Breast epithelium (tissue), 3 donors: ENCODE measurements around the gene FAM110C.

ENCODE experiments used
- POLR2A ChIP-seq: fragments of 450-650 bp; IDR thresholded peaks from one replicate; pipeline ENCODE4 v1.6.1; 2016; ENCODE audit warnings: antibody characterized with exemption, mild to moderate bottlenecking, moderate library complexity
- TF ChIP-seq, protein P1 (sequence below), 3 donors: fragments of 450-650 bp; IDR thresholded peaks; one replicate each; pipeline ENCODE4 v1.5.1; 2016 to 2017; ENCODE audit warnings: antibody characterized with exemption in 3 of 3, mild to moderate bottlenecking in 3 of 3, moderate library complexity in 3 of 3

DNA sequence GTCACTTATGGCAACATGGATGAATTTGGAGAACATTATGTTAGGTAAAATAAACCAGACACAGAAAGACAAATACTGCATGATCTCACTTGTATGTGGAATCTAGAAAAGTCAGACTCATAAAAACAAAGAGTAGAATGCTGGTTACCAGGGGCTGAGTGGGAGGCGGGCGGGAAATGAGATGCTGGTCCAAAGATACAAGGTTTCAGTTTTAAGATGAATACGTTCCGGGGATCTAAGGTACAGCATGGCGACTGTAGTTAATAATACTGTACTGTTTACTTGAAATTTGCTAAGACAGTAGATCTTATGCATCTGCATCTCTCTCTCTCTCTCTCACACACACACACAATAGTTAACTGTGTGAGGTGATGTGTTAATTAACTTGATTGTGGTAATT, 14.2 kb downstream of the FAM110C start:
- TF ChIP-seq, protein P1, sequence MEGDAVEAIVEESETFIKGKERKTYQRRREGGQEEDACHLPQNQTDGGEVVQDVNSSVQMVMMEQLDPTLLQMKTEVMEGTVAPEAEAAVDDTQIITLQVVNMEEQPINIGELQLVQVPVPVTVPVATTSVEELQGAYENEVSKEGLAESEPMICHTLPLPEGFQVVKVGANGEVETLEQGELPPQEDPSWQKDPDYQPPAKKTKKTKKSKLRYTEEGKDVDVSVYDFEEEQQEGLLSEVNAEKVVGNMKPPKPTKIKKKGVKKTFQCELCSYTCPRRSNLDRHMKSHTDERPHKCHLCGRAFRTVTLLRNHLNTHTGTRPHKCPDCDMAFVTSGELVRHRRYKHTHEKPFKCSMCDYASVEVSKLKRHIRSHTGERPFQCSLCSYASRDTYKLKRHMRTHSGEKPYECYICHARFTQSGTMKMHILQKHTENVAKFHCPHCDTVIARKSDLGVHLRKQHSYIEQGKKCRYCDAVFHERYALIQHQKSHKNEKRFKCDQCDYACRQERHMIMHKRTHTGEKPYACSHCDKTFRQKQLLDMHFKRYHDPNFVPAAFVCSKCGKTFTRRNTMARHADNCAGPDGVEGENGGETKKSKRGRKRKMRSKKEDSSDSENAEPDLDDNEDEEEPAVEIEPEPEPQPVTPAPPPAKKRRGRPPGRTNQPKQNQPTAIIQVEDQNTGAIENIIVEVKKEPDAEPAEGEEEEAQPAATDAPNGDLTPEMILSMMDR (IDR thresholded peaks at IDR 0.05): no peak
- TF ChIP-seq POLR2A: no peak
